ENCODE measurements around the gene GIPC2.

GIPC2 gene

DNA sequence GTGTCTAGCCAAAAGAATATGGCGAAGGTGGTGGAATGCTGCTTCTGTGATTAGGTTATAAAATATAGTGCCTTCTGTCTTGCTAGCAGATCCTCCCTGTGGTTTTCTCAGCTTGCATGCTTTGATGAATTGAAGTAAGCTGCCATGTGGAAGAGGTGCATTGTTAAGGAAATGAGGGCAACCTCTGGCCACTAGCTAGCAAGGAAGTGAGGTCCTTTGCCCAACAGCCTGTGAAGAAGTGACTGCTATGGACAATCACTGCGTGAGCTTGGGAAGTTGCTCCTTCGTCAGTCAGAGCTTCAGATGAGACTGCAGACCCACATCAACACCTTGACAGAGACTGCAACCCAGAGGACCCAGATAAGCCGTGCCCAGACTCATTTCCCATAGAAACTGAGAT, 109.4 kb downstream of the GIPC2 start:
- Histone ChIP-seq H3K36me3 (ENCODE audit: insufficient read depth, low read length) (no peaks in the 10 kb centered on the region), H3K27me3 (ENCODE audit: control insufficient read depth in 1 of 2, insufficient read depth in 2 of 2, low read length in 2 of 2) (no peaks in the 10 kb centered on the region), H3K9me3 (ENCODE audit: low read length) (no peaks in the 10 kb centered on the region), H3K4me3 (ENCODE audit: low read depth in 1 of 2, low read length in 2 of 2) (no peak overlapping the region), H3K4me1 (ENCODE audit: insufficient read depth, low read length) (no peaks in the 10 kb centered on the region), H3K9ac (ENCODE audit: low read length) (no peak overlapping the region), H3K27ac (ENCODE audit: low read depth, low read length) (no peak overlapping the region)

DNA sequence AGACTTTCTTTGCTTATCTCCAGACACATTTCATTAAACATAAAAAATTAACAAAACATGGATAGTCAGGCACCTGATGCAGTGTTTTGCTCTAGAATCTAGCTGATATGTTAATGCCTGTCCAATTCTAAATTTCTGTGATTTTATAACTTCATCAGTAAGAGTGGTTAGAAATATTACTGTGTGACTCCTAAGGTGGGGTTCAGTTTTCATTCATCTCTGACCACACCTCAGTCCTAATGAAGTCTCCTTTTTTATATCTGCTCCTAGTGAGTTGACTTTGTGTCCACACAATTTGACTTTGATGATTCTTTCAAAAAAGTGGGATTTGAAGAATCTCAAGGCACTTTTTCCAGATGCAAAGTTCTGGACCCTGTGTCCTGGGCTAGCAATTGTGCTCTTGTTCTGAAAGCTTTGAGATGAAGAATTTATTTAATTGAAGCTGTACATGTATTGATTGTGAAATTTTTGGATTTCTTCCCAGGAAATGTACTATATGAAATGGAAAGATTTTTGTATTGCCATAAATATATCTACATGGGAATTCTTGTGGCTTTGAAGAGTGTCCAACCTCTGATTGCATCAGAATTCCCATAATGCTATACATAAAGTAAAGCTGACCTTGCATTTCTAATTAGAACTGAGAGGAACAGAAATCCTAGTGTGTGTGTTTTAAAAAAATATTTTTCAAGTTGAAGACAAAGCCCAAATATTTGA, 111.2 kb downstream of the GIPC2 start:
- Histone ChIP-seq H3K4me3 (ENCODE audit: low read depth in 1 of 2, low read length in 2 of 2) (no peak overlapping the region), H3K27ac (ENCODE audit: low read depth, low read length) (no peak overlapping the region), H3K36me3 (ENCODE audit: insufficient read depth, low read length) (no peaks in the 10 kb centered on the region), H3K9ac (ENCODE audit: low read length) (no peak overlapping the region), H3K27me3 (ENCODE audit: control insufficient read depth in 1 of 2, insufficient read depth in 2 of 2, low read length in 2 of 2) (no peaks in the 10 kb centered on the region), H3K9me3 (ENCODE audit: low read length) (no peaks in the 10 kb centered on the region), H3K4me1 (ENCODE audit: insufficient read depth, low read length) (no peaks in the 10 kb centered on the region)

DNA sequence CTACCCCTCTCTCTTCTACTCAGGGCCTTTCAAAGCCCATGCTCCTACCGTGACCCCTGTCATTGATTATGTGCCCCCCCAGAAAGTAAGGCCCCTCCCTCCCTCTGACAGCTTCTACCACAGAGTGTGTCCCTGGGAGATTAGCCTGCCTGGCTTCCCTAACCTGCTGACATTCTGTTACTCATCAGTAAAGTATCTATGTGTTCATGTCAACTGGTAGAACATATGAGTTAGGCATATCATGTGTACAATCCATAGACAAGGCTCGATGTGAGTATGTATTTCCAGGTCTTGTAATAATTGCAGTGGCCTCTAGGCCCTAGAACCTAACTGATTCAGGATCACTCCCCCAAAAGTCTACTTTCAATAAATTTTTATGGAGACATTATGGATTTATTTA, 120.0 kb downstream of the GIPC2 start:
- H3K9ac ChIP-seq (ENCODE audit: low read length), result no peak overlapping the region
- no peaks in the 10 kb centered on the region for H3K9me3 ChIP-seq (ENCODE audit: low read length)
- H3K4me1 ChIP-seq (ENCODE audit: insufficient read depth, low read length), result peaks cover 5% of the 10 kb centered on the region
- H3K27ac ChIP-seq (ENCODE audit: low read depth, low read length), result no peak overlapping the region
- no peak overlapping the region for H3K4me3 ChIP-seq (ENCODE audit: low read depth in 1 of 2, low read length in 2 of 2)
- H3K36me3 ChIP-seq (ENCODE audit: insufficient read depth, low read length), result no peaks in the 10 kb centered on the region
- H3K27me3 ChIP-seq (ENCODE audit: control insufficient read depth in 1 of 2, insufficient read depth in 2 of 2, low read length in 2 of 2), result no peaks in the 10 kb centered on the region

DNA sequence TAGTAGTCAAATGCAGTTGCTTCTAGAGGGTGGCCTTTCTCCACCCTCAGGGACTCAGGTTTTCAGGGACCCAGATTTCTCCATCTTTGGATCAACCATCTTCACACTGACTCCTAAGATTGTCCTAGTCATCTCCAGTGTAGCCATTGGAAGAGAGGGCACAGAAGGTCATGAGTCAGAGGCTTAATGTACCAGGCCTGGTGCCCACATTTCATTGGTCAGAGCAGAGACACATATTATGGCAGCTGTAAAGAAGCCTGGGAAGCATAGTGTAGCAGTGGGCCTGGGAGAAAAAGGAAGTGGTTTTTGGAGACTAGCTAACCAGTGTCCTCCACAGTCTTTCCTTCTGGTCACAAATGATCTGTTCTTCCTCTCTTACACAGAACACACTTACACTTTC, 122.5 kb downstream of the GIPC2 start:
- H3K9me3 ChIP-seq (ENCODE audit: low read length), result no peaks in the 10 kb centered on the region
- no peak overlapping the region for H3K9ac ChIP-seq (ENCODE audit: low read length)
- H3K27me3 ChIP-seq (ENCODE audit: control insufficient read depth in 1 of 2, insufficient read depth in 2 of 2, low read length in 2 of 2), result no peaks in the 10 kb centered on the region
- H3K27ac ChIP-seq (ENCODE audit: low read depth, low read length), result no peak overlapping the region
- H3K4me3 ChIP-seq (ENCODE audit: low read depth in 1 of 2, low read length in 2 of 2), result no peak overlapping the region
- H3K36me3 ChIP-seq (ENCODE audit: insufficient read depth, low read length), result no peaks in the 10 kb centered on the region
- peaks cover 13% of the 10 kb centered on the region for H3K4me1 ChIP-seq (ENCODE audit: insufficient read depth, low read length)

DNA sequence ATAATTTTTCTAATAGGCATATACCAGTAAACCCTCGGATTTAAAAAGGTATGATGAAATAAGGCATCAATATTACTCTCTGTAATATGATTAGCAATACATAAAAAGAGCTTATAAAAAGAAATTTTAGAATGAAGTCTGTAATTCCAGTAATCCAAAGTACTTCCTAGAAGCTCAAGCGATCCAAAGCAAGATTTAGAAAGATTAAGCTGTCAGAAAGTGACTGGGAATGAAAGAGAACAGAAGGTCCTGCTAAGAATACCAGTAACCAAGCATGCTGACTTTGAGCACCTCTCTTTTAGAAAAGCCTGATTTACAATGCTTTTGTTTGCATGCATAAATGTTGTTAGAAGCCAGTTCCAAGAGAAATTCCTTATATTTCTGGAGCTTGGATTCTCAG, 125.1 kb downstream of the GIPC2 start:
- Histone ChIP-seq H3K9me3 (ENCODE audit: low read length) (no peaks in the 10 kb centered on the region), H3K9ac (ENCODE audit: low read length) (no peak overlapping the region), H3K36me3 (ENCODE audit: insufficient read depth, low read length) (no peaks in the 10 kb centered on the region), H3K27ac (ENCODE audit: low read depth, low read length) (peak overlapping the region; percentile 27), H3K27me3 (ENCODE audit: control insufficient read depth in 1 of 2, insufficient read depth in 2 of 2, low read length in 2 of 2) (no peaks in the 10 kb centered on the region), H3K4me3 (ENCODE audit: low read depth in 1 of 2, low read length in 2 of 2) (no peak overlapping the region), H3K4me1 (ENCODE audit: insufficient read depth, low read length) (peaks cover 13% of the 10 kb centered on the region)

DNA sequence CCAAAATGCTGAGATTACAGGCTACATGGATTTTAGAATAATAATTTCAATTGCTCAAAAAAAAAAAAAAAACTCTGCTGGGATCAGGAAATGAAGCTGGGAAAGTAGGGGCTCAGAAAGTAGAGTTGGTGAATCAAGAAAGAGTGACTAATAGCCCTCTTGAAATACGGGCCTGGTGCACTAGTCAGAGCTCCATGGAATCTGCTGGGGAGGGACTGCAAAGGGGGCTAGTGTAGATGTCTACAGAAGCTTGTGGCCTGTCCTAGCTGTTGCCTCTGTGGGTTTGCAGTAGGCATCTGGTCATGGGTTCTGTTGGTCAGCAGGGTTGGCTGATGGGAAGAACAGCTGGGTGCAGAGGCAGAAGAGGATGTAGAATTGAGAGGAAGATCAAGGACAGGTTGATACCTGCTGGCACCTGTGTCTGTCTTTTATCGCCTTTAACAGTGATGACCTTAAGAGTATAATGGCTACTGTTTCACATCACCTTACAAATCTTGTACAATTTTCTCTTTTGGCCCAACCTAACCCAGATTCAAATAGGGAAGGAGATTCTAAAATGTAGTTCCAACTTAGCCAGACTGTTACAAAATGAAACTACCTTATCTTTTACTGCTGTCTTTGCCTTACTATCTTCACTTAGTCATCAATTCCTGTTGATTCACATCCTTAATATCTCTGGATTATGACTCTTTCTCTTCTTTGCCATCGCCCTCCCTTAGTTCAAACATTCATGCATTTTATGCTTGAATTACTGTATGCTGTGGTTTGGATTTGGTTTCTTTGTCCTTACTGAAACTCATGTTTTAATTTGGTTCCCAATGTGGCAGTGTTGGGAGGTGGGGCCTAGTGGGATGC, 126.2 kb downstream of the GIPC2 start:
- Histone ChIP-seq H3K9me3 (ENCODE audit: low read length) (no peaks in the 10 kb centered on the region), H3K27me3 (ENCODE audit: control insufficient read depth in 1 of 2, insufficient read depth in 2 of 2, low read length in 2 of 2) (no peaks in the 10 kb centered on the region), H3K4me1 (ENCODE audit: insufficient read depth, low read length) (peaks cover 13% of the 10 kb centered on the region), H3K36me3 (ENCODE audit: insufficient read depth, low read length) (no peaks in the 10 kb centered on the region), H3K4me3 (ENCODE audit: low read depth in 1 of 2, low read length in 2 of 2) (no peak overlapping the region), H3K9ac (ENCODE audit: low read length) (no peak overlapping the region), H3K27ac (ENCODE audit: low read depth, low read length) (no peak overlapping the region)

DNA sequence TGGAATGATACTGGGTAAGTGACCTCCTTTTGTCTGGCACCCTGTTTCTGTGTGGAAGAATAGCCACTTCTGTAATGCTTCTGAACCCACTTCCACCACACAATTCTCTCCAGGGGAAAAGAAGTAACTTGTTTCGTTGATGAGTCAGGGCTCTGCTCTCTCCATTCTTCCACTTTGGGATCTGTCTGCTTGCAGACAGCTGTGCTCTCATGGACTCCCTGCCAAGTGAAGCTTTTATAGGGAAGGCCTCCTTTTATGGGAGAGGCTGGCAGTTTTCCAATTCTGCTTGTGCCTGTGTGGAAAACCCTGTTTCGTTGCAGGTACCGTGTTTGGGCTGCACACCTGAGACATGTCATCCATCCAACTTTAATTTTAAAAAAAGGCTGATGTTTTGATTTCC, 130.7 kb downstream of the GIPC2 start:
- Histone ChIP-seq H3K9me3 (ENCODE audit: low read length) (no peaks in the 10 kb centered on the region), H3K27ac (ENCODE audit: low read depth, low read length) (no peak overlapping the region), H3K4me1 (ENCODE audit: insufficient read depth, low read length) (peaks cover 1% of the 10 kb centered on the region), H3K27me3 (ENCODE audit: control insufficient read depth in 1 of 2, insufficient read depth in 2 of 2, low read length in 2 of 2) (no peaks in the 10 kb centered on the region), H3K4me3 (ENCODE audit: low read depth in 1 of 2, low read length in 2 of 2) (no peak overlapping the region), H3K36me3 (ENCODE audit: insufficient read depth, low read length) (no peaks in the 10 kb centered on the region), H3K9ac (ENCODE audit: low read length) (no peak overlapping the region)

DNA sequence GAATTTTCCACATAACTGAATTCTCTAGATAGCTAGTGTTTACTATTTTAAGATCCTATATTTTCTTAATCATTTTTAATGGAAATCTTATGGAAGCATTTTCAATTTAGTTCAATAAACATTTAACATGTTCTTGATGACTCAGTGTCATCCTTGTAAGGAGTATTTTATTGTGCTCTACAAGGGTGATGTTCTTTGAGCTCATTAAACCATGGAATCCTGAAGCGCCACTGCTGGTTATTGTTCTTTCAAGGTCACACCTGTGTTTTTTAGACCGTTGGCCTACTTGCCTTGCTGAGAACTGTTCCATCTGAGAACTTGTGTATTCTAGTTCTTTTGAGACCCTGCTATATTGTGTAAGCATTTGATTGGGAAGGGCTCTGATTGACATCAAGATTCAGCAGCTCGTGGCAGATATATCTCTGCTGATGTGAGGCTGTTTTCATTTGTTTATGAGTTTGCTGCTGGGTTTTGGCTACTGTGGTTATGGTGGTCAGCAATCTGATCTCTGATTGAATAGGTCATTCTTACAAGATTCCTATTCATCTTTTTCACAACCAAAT, 132.0 kb downstream of the GIPC2 start:
- no peaks in the 10 kb centered on the region for H3K9me3 ChIP-seq (ENCODE audit: low read length)
- no peaks in the 10 kb centered on the region for H3K4me1 ChIP-seq (ENCODE audit: insufficient read depth, low read length)
- no peaks in the 10 kb centered on the region for H3K36me3 ChIP-seq (ENCODE audit: insufficient read depth, low read length)
- no peaks in the 10 kb centered on the region for H3K27me3 ChIP-seq (ENCODE audit: control insufficient read depth in 1 of 2, insufficient read depth in 2 of 2, low read length in 2 of 2)
- H3K9ac ChIP-seq (ENCODE audit: low read length), result no peak overlapping the region
- H3K4me3 ChIP-seq (ENCODE audit: low read depth in 1 of 2, low read length in 2 of 2), result no peak overlapping the region
- no peak overlapping the region for H3K27ac ChIP-seq (ENCODE audit: low read depth, low read length)

DNA sequence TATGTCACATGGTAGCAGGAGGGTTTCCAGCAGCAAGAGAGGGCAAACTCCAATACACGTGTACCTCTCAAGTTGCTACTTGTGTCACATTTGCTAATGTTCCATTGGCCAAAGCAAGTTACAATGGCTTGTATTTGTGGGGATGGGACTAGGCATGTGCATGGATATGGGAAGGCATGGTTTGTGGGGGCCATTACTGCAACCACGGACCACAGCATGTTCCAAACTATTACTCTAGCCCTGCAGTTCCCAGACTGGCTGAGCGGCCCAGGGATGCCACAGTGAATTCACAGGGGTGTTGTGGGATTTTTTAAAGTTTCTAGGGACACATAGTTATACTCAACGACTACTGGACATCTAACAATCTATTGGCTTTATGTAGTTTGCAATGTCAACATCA, 133.1 kb downstream of the GIPC2 start:
- H3K27ac ChIP-seq (ENCODE audit: low read depth, low read length), result no peak overlapping the region
- H3K9ac ChIP-seq (ENCODE audit: low read length), result no peak overlapping the region
- H3K4me1 ChIP-seq (ENCODE audit: insufficient read depth, low read length), result no peaks in the 10 kb centered on the region
- no peaks in the 10 kb centered on the region for H3K27me3 ChIP-seq (ENCODE audit: control insufficient read depth in 1 of 2, insufficient read depth in 2 of 2, low read length in 2 of 2)
- H3K9me3 ChIP-seq (ENCODE audit: low read length), result no peaks in the 10 kb centered on the region
- no peaks in the 10 kb centered on the region for H3K36me3 ChIP-seq (ENCODE audit: insufficient read depth, low read length)
- H3K4me3 ChIP-seq (ENCODE audit: low read depth in 1 of 2, low read length in 2 of 2), result no peak overlapping the region

DNA sequence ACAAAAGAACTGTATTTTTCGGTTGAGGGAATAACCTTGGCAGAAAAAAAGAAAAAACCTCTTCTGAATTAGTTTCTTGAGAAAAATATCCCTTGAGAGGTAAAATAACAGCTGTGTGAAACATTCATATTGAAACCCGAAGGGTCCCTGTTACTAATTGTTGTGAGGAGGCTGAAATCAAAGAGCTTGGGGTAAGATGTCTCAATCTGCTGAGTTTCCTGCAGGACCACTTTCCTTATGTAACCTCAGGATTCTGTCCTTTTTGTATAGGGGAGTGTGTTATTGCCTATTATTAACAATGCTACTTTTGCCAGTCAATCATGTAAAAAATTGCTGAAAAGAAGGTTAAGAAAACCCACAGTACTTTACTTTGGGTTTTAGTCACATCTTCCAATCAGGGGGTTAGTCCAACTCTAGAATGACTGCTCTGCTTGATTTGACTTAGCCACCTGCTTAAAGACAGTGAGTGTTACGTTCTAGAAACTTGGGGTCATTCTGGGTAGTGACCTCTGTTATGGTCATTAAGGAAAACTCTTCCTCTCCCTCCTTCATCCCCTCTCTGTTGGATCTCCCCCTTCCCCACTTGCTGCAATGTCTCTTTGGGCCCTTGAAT, 138.8 kb downstream of the GIPC2 start:
- no peak overlapping the region for H3K27ac ChIP-seq (ENCODE audit: low read depth, low read length)
- no peaks in the 10 kb centered on the region for H3K4me1 ChIP-seq (ENCODE audit: insufficient read depth, low read length)
- no peaks in the 10 kb centered on the region for H3K36me3 ChIP-seq (ENCODE audit: insufficient read depth, low read length)
- H3K4me3 ChIP-seq (ENCODE audit: low read depth in 1 of 2, low read length in 2 of 2), result no peak overlapping the region
- no peaks in the 10 kb centered on the region for H3K9me3 ChIP-seq (ENCODE audit: low read length)
- no peaks in the 10 kb centered on the region for H3K27me3 ChIP-seq (ENCODE audit: control insufficient read depth in 1 of 2, insufficient read depth in 2 of 2, low read length in 2 of 2)
- no peak overlapping the region for H3K9ac ChIP-seq (ENCODE audit: low read length)

Measured in muscle layer of colon (tissue), 2 donors.